K562 treated with DMSO at 1 percent for 24 hours (cell line): ENCODE results near the gene ACSM2A. TPM values are rescaled to one million over a fixed set of nuclear protein-coding genes. Genes with fewer than 3 reads are reported as not detected.

Experiments used
- total RNA-seq: library from RNA; unstranded; fragments of 300-600 nt; gene quantifications from 2 replicates; pipeline ENCODE4 v1.2.3, GENCODE V29; 2022; ENCODE audit warnings: low read depth; ENCODE audit not compliant: insufficient read depth

The ACSM2A gene
- total RNA-seq = not detected in 2 replicates

DNA sequence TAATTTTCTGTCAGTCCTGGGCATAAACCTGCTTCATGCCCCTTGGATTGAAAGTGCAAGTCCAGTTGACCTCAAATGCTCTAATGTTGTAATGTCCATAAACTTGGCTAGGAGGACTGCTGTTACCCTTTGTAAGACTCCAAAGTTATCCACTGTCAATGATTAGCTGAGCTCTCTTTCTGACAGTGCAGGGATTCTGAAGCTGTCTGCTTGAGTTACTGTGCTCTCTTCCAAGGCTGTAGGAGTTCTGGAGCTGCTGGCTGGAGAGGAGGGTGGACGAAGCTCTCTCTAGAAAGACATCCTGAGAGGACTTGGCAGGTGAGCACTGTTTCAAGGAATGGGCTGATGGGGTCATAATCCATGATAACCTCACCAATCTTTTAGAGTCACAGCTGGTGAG lies at the start of gene ACSM2A:
Gene ACSM2A (plus strand): TSS at position 158 of the 400 bp plus-strand sequence. CDS start 8,594 bp downstream, outside the sequence.

DNA sequence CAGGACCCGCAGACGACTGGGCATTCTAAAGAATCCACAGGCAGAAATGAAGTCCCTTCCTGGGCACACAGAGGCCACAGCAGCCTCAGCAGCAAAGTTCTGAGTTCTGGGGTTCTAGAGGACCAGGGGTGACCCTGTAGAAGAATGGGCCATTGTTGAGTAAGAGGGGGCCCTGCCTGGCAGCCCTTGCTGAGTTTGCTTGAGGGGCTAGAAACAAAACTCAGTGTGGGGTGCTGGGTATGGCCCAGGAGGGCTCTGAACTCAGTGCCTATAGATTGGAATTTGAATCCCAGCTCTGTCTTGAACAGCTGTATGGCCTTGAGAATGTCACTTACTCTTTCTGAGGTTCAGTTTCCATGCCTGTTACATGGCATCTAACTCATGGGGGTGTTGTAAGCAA lies 46.7 kb upstream of the ACSM2A start, which contains the start of gene PDILT:
Gene PDILT (minus strand): TSS at position 101 of the 400 bp plus-strand sequence. CDS start 5,437 bp downstream, outside the sequence.

DNA sequence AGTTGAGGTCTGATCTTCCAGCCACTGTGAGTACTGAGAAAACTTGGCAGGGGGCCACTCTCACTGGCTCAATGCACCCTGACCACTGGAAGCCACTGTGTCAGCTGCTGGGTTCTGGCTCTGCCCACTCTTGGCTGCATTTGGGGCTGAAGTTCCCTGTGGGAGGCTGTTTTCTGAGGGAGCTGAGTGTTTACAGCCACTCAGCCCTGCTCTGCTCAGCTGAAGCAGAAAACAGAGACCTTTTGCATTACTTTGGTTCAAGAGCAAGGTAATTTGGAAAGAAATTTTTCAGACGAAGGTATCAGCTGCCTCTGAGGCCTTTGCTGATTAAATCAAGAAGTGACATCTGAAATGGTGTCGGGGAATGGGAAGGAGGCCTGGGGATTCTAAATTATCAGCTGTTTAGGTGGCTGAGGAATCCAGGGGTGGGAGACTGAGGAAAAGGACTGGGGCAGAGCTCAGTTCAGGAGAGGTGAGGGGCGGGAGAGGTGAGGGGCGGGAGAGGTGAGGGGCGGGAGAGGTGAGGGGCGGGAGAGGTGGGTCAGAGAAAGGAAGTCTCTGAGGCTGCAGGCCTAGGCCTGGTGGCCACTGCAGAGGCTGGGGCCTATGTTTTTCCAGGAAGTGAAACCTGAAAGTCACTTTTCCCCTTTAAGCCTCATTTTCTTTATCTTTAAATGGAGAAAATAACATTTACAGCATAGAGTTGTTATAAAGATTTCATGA lies 41.8 kb upstream of the ACSM2A start, which contains the start of gene ACSM5:
Gene ACSM5 (plus strand): TSS at position 137 of the 723 bp plus-strand sequence. CDS start 1,951 bp downstream, outside the sequence.

Other genes with a start within 250 kb of the ACSM2A start
- gene GP2, start 124.0 kb upstream of the ACSM2A start, total RNA-seq = not detected in 2 replicates
- not detected in 2 replicates for gene UMOD, start 98.8 kb upstream of the ACSM2A start, total RNA-seq
- not detected in 2 replicates for gene PDILT, start 46.8 kb upstream of the ACSM2A start, total RNA-seq
- 0.80 and 1.1 TPM in 2 replicates for gene ACSM5, start 42.0 kb upstream of the ACSM2A start, total RNA-seq
- 1.6 and 2.0 TPM in 2 replicates for gene ACSM2B, start 124.8 kb downstream of the ACSM2A start, total RNA-seq
- gene ACSM1, start 246.2 kb downstream of the ACSM2A start, total RNA-seq = 1.3 and 1.6 TPM in 2 replicates